RPMI8226 (cell line): Measurements from ENCODE around the gene MYH14.
A peak's percentile ranks its signal among the peaks of the same experiment; 100 is the strongest.

Experiments
- DNase-seq: peaks from one replicate; pipeline ENCODE4 v3.0.0-alpha.2; 2015

The MYH14 gene

GRCh38 chr19:50264483-50265186, 61.2 kb downstream of the MYH14 start:
- peak; percentile 24 for DNase-seq

GRCh38 chr19:50266041-50266440, 62.6 kb downstream of the MYH14 start:
- no peak for DNase-seq

- DNase-seq, result peak; percentile 82
Measured at GRCh38 chr19:50266896-50267295, 63.5 kb downstream of the MYH14 start.

- DNase-seq, result no peak
Measured at GRCh38 chr19:50268041-50268440, 64.6 kb downstream of the MYH14 start.

GRCh38 chr19:50268501-50268900, 65.1 kb downstream of the MYH14 start:
- DNase-seq, result no peak

- DNase-seq, result no peak
Measured at GRCh38 chr19:50269653-50270052, 66.2 kb downstream of the MYH14 start.

GRCh38 chr19:50272263-50272897, 69.0 kb downstream of the MYH14 start:
- peak; percentile 19 for DNase-seq

GRCh38 chr19:50273821-50274220, 70.4 kb downstream of the MYH14 start:
- DNase-seq, result no peak

GRCh38 chr19:50275577-50276368, 72.4 kb downstream of the MYH14 start:
- DNase-seq, result no peak

- DNase-seq, result no peak
Measured at GRCh38 chr19:50276370-50277063, 73.1 kb downstream of the MYH14 start.

GRCh38 chr19:50277966-50278580, 74.7 kb downstream of the MYH14 start:
- no peak for DNase-seq

- no peak for DNase-seq
Measured at GRCh38 chr19:50280074-50280473, 76.7 kb downstream of the MYH14 start.

GRCh38 chr19:50280983-50281382, 77.6 kb downstream of the MYH14 start:
- no peak for DNase-seq

GRCh38 chr19:50281491-50281890, 78.1 kb downstream of the MYH14 start:
- DNase-seq, result no peak

GRCh38 chr19:50285833-50286232, 82.4 kb downstream of the MYH14 start:
- DNase-seq, result no peak

GRCh38 chr19:50286443-50286842, 83.0 kb downstream of the MYH14 start:
- DNase-seq, result no peak

GRCh38 chr19:50287331-50287730, 83.9 kb downstream of the MYH14 start:
- DNase-seq, result no peak

GRCh38 chr19:50288954-50289353, 85.5 kb downstream of the MYH14 start:
- no peak for DNase-seq

GRCh38 chr19:50290011-50290410, 86.6 kb downstream of the MYH14 start:
- no peak for DNase-seq

- DNase-seq, result no peak
Measured at GRCh38 chr19:50290775-50291174, 87.4 kb downstream of the MYH14 start.

- no peak for DNase-seq
Measured at GRCh38 chr19:50292216-50292827, 88.9 kb downstream of the MYH14 start.

GRCh38 chr19:50293263-50294004, 90.0 kb downstream of the MYH14 start:
- no peak for DNase-seq
